Naive thymus-derived CD4-positive, alpha-beta T cell (primary cell): ENCODE results near the gene ACTR3C. TPM values are rescaled to one million over a fixed set of nuclear protein-coding genes. Genes with fewer than 3 reads are reported as not detected.

Source experiments
- ATAC-seq: fragments of 150-1000 bp; cut with Tn5 transposase; 2 replicates; pipeline ENCODE4 v1.10.0; 2021; ENCODE audit warnings: mild to moderate bottlenecking, moderate library complexity
- CTCF ChIA-PET: fragments of 350-600 bp; sonication (Branson Sonifier 250); formaldehyde crosslinking; loops from one replicate; lab custom pipeline; 2021; ENCODE audit warnings: antibody characterized with exemption; lab: Charles Lee
- POLR2A ChIA-PET: fragments of 350-600 bp; sonication (Branson Sonifier 250); formaldehyde crosslinking; loops from one replicate; lab custom pipeline; 2021; ENCODE audit warnings: antibody characterized with exemption, inconsistent platforms; lab: Charles Lee
- DNase-seq, 9 donors: peaks; one replicate each; pipeline versions ENCODE4 v3.0.0 to v3.0.0-alpha.2; 2020 to 2022; ENCODE audit warnings: mixed read lengths in 1 of 9
- H3K27ac ChIP-seq: one replicate; pipeline ENCODE4 v1.7.0; 2013; ENCODE audit warnings: mild to moderate bottlenecking, low read depth, low read length, moderate library complexity
- H3K27me3 ChIP-seq, 2 donors: one replicate each; pipeline ENCODE4 v1.7.0; 2013; ENCODE audit warnings: low read length in 2 of 2, mild to moderate bottlenecking in 2 of 2, moderate library complexity in 2 of 2; ENCODE audit not compliant: control insufficient read depth in 2 of 2, insufficient read depth in 2 of 2
- H3K36me3 ChIP-seq, 3 experiments: 1 replicate in 2 of 3; 2 replicates in 1 of 3; pipeline ENCODE4 v1.7.0; 2013; ENCODE audit warnings: low read length in 3 of 3, mild to moderate bottlenecking in 3 of 3, moderate library complexity in 1 of 3; ENCODE audit not compliant: insufficient read depth in 3 of 3, control insufficient read depth in 2 of 3
- H3K4me1 ChIP-seq, 2 donors: one replicate each; pipeline ENCODE4 v1.7.0; 2013; ENCODE audit warnings: low read length in 2 of 2, mild to moderate bottlenecking in 2 of 2, moderate library complexity in 1 of 2; ENCODE audit not compliant: control insufficient read depth in 2 of 2, insufficient read depth in 2 of 2
- H3K4me3 ChIP-seq: 2 replicates; pipeline ENCODE4 v1.7.0; 2013; ENCODE audit warnings: mild to moderate bottlenecking, low read length
- H3K9me3 ChIP-seq, 3 experiments: 1 replicate in 2 of 3; 2 replicates in 1 of 3; pipeline ENCODE4 v1.7.0; 2013; ENCODE audit warnings: low read length in 3 of 3; ENCODE audit not compliant: control insufficient read depth in 2 of 3
- H3K27ac Mint-ChIP-seq, 9 donors: one replicate each; pipeline ENCODE4 v1.8.0; 2020 to 2022; ENCODE audit warnings: mixed read lengths in 9 of 9, mild to moderate bottlenecking in 8 of 9, moderate library complexity in 5 of 9, inconsistent platforms in 2 of 9
- H3K27me3 Mint-ChIP-seq, 5 donors: one replicate each; pipeline ENCODE4 v1.8.0; 2021 to 2022; ENCODE audit warnings: mixed read lengths in 5 of 5, mild to moderate bottlenecking in 1 of 5
- H3K36me3 Mint-ChIP-seq, 5 donors: one replicate each; pipeline ENCODE4 v1.8.0; 2020 to 2022; ENCODE audit warnings: mixed read lengths in 5 of 5, mild to moderate bottlenecking in 3 of 5, inconsistent platforms in 1 of 5
- H3K4me1 Mint-ChIP-seq, 7 donors: one replicate each; pipeline ENCODE4 v1.8.0; 2020 to 2022; ENCODE audit warnings: mixed read lengths in 7 of 7, mild to moderate bottlenecking in 3 of 7, inconsistent platforms in 1 of 7
- H3K4me3 Mint-ChIP-seq, 10 donors: one replicate each; pipeline ENCODE4 v1.8.0; 2020 to 2022; ENCODE audit warnings: mild to moderate bottlenecking in 10 of 10, mixed read lengths in 10 of 10, moderate library complexity in 6 of 10, inconsistent platforms in 2 of 10
- H3K9me3 Mint-ChIP-seq, 11 donors: one replicate each; pipeline ENCODE4 v1.8.0; 2020 to 2022; ENCODE audit warnings: mixed read lengths in 11 of 11, mild to moderate bottlenecking in 4 of 11, inconsistent platforms in 1 of 11, moderate library complexity in 1 of 11
- intact Hi-C, 2 donors: fragments of 100-400 bp; cut with micrococcal nuclease; formaldehyde crosslinking; loops; one replicate each; pipeline ENCODE4 v1.15.1; 2023
- polyA plus RNA-seq, 2 donors: library from polyadenylated mRNA; unstranded; fragments of 300-500 nt; fragmentation: Illumina TruSeq; gene quantifications; one replicate each; pipeline ENCODE4 v1.2.3, GENCODE V29; 2021
- total RNA-seq, 6 experiments: library from RNA in 5 of 6; stranded (reverse) in 5 of 6; gene quantifications; 1 replicate in 5 of 6; 2 replicates in 1 of 6; pipeline ENCODE4 v1.2.3 and lab custom pipeline; 2021 to 2026

ACTR3C gene
- total and polyA plus RNA-seq, 7 experiments from 2014 or later, result 4.8 to 13.2 (median 8.5) TPM

GRCh38 chr7:150339409-150339809, 16.1 kb upstream of the ACTR3C start:
- H3K9me3 Mint-ChIP-seq, result peaks cover 0 to 15% (median 4%) of the 10 kb centered on the region in 11 donors
- CTCF ChIA-PET, result no interaction called here
- H3K4me3 Mint-ChIP-seq, result peak overlapping the region in 2 of 10 donors; percentile 7 to 40
- H3K27me3 Mint-ChIP-seq, result peaks cover 6 to 44% (median 24%) of the 10 kb centered on the region in 5 donors
- Histone ChIP-seq H3K36me3 (peaks cover 0 to 9% (median 0%) of the 10 kb centered on the region in 3 experiments), H3K4me3 (no peak overlapping the region), H3K9me3 (peaks cover 0 to 4% (median 0%) of the 10 kb centered on the region in 3 experiments), H3K27ac (no peak overlapping the region), H3K27me3 (no peaks in the 10 kb centered on the region), H3K4me1 (no peaks in the 10 kb centered on the region)
- no peak for DNase-seq
- intact Hi-C loops, result no loop called here
- POLR2A ChIA-PET, result no interaction called here
- H3K36me3 Mint-ChIP-seq, result peaks cover 4 to 17% (median 11%) of the 10 kb centered on the region in 5 donors
- peaks cover 0 to 12% (median 6%) of the 10 kb centered on the region in 7 donors for H3K4me1 Mint-ChIP-seq
- no peak overlapping the region for H3K27ac Mint-ChIP-seq
- ATAC-seq, result no peak

- H3K9me3 Mint-ChIP-seq, result peaks cover 0 to 7% (median 0%) of the 10 kb centered on the region in 11 donors
- Histone ChIP-seq H3K27me3 (no peaks in the 10 kb centered on the region), H3K4me3 (no peak overlapping the region), H3K4me1 (no peaks in the 10 kb centered on the region), H3K36me3 (peaks cover 0 to 9% (median 0%) of the 10 kb centered on the region in 3 experiments), H3K27ac (no peak overlapping the region), H3K9me3 (no peaks in the 10 kb centered on the region)
- no peak overlapping the region for H3K4me3 Mint-ChIP-seq
- no peak for ATAC-seq
- DNase-seq, result no peak
- ChIA-PET CTCF (interaction anchor here (2.5 kb wide), 1 partner anchor 18 kb away, joined by 5 read pairs; no protein-coding TSS in a partner anchor), POLR2A (no interaction called here)
- H3K4me1 Mint-ChIP-seq, result peaks cover 0 to 12% (median 6%) of the 10 kb centered on the region in 7 donors
- no peak overlapping the region for H3K27ac Mint-ChIP-seq
- intact Hi-C loops, result no loop called here
- peaks cover 1 to 17% (median 10%) of the 10 kb centered on the region in 5 donors for H3K36me3 Mint-ChIP-seq
- H3K27me3 Mint-ChIP-seq, result peaks cover 6 to 35% (median 17%) of the 10 kb centered on the region in 5 donors
Observed at GRCh38 chr7:150338166-150338829, 15.0 kb upstream of the ACTR3C start.

GRCh38 chr7:150337659-150338081, 14.3 kb upstream of the ACTR3C start:
- no peak for ATAC-seq
- H3K4me1 Mint-ChIP-seq, result peaks cover 0 to 12% (median 6%) of the 10 kb centered on the region in 7 donors
- intact Hi-C loops, result no loop called here
- H3K36me3 Mint-ChIP-seq, result peaks cover 0 to 17% (median 10%) of the 10 kb centered on the region in 5 donors
- Histone ChIP-seq H3K36me3 (peaks cover 0 to 9% (median 0%) of the 10 kb centered on the region in 3 experiments), H3K4me1 (no peaks in the 10 kb centered on the region), H3K27me3 (no peaks in the 10 kb centered on the region), H3K27ac (no peak overlapping the region), H3K9me3 (no peaks in the 10 kb centered on the region), H3K4me3 (no peak overlapping the region)
- no peak for DNase-seq
- ChIA-PET POLR2A (interaction anchor here (0.6 to 0.7 kb wide), 2 partner anchors 32 to 74 kb away, joined by 3 read pairs; no protein-coding TSS in a partner anchor), CTCF (interaction anchor here (2.5 kb wide), 1 partner anchor 18 kb away, joined by 5 read pairs; no protein-coding TSS in a partner anchor)
- no peak overlapping the region for H3K4me3 Mint-ChIP-seq
- no peak overlapping the region for H3K27ac Mint-ChIP-seq
- peaks cover 6 to 29% (median 13%) of the 10 kb centered on the region in 5 donors for H3K27me3 Mint-ChIP-seq
- H3K9me3 Mint-ChIP-seq, result peaks cover 0 to under 1% (median 0%) of the 10 kb centered on the region in 11 donors

DNA sequence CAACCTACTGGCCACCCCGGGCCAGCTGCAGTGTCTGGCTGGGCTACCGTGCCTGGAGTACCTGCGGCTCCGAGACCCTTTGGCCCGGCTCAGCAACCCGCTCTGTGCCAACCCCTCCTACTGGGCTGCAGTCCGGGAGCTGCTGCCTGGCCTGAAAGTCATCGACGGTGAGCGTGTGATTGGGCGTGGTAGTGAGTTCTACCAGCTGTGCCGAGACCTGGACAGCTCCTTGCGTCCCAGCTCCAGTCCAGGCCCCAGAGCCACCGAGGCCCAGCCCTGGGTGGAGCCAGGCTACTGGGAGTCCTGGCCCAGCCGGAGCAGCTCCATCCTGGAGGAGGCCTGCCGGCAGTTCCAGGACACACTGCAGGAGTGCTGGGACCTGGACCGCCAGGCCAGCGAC, 13.8 kb upstream of the ACTR3C start:
- Mint-ChIP-seq H3K4me1 (peaks cover 0 to 11% (median 6%) of the 10 kb centered on the region in 7 donors), H3K9me3 (no peaks in the 10 kb centered on the region), H3K27me3 (peaks cover 4 to 24% (median 13%) of the 10 kb centered on the region in 5 donors), H3K4me3 (no peak overlapping the region), H3K27ac (no peak overlapping the region), H3K36me3 (peaks cover 0 to 17% (median 9%) of the 10 kb centered on the region in 5 donors)
- POLR2A ChIA-PET, result interaction anchor here (0.6 to 0.7 kb wide), 2 partner anchors 32 to 75 kb away, joined by 3 read pairs; no protein-coding TSS in a partner anchor
- Histone ChIP-seq H3K27ac (no peak overlapping the region), H3K9me3 (no peaks in the 10 kb centered on the region), H3K27me3 (no peaks in the 10 kb centered on the region), H3K4me3 (no peak overlapping the region), H3K36me3 (peaks cover 0 to 9% (median 0%) of the 10 kb centered on the region in 3 experiments), H3K4me1 (no peaks in the 10 kb centered on the region)
- ATAC-seq (no peak), DNase-seq (no peak)
- CTCF ChIA-PET, result interaction anchor here (2.5 kb wide), 1 partner anchor 19 kb away, joined by 5 read pairs; no protein-coding TSS in a partner anchor
- intact Hi-C loops, result no loop called here

DNA sequence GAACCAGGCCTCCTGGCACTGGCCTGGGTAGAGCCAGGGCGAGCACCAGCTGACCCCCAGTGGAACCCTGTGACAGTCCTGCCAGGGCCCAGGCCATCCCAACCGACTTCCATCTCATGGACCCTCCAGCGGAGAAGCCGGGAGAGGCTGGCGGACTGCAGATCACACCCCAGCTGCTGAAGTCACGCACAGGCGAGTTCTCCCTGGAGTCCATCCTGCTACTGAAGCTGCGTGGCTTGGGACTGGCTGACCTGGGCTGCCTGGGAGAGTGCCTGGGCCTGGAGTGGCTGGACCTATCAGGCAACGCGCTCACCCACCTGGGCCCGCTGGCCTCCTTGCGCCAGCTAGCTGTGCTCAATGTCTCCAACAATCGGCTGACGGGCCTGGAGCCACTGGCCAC, 13.4 kb upstream of the ACTR3C start:
- CTCF ChIA-PET, result interaction anchor here (2.5 kb wide), 1 partner anchor 19 kb away, joined by 5 read pairs; no protein-coding TSS in a partner anchor
- Mint-ChIP-seq H3K27ac (no peak overlapping the region), H3K27me3 (peaks cover 0 to 20% (median 9%) of the 10 kb centered on the region in 5 donors), H3K9me3 (peaks cover 0 to 1% (median 0%) of the 10 kb centered on the region in 11 donors), H3K4me1 (peaks cover 0 to 8% (median 6%) of the 10 kb centered on the region in 7 donors), H3K36me3 (peaks cover 0 to 17% (median 6%) of the 10 kb centered on the region in 5 donors), H3K4me3 (no peak overlapping the region)
- POLR2A ChIA-PET, result no interaction called here
- intact Hi-C loops, result no loop called here
- Histone ChIP-seq H3K9me3 (no peaks in the 10 kb centered on the region), H3K27me3 (no peaks in the 10 kb centered on the region), H3K27ac (no peak overlapping the region), H3K36me3 (peaks cover 0 to 9% (median 0%) of the 10 kb centered on the region in 3 experiments), H3K4me1 (no peaks in the 10 kb centered on the region), H3K4me3 (no peak overlapping the region)
- ATAC-seq (no peak), DNase-seq (no peak)

DNA sequence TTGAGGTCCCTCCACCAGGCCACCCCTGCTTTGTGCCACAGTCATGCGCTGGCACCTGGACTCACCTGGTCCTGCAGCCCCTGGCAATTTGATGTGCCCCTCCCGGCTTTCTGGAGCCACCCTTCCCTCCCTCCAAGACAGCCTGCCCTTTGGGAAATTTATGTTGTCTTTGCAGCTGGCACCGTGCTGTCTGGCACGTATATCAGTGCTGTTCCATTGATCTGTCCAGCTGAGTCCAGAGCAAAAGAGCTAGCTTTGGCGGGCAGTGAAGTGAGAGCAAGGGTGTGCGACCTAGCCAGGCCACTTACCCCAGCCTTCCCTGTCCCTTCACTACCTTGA, 12.4 kb upstream of the ACTR3C start:
- Mint-ChIP-seq H3K9me3 (peaks cover 0 to 1% (median 0%) of the 10 kb centered on the region in 11 donors), H3K4me1 (peaks cover 0 to 6% (median 4%) of the 10 kb centered on the region in 7 donors), H3K36me3 (peaks cover 0 to 21% (median 6%) of the 10 kb centered on the region in 5 donors), H3K27ac (no peak overlapping the region), H3K4me3 (no peak overlapping the region), H3K27me3 (peaks cover 0 to 13% (median 8%) of the 10 kb centered on the region in 5 donors)
- ATAC-seq (no peak), DNase-seq (no peak)
- CTCF ChIA-PET, result interaction anchor here (2.5 kb wide), 1 partner anchor 20 kb away, joined by 5 read pairs; no protein-coding TSS in a partner anchor
- Histone ChIP-seq H3K4me3 (no peak overlapping the region), H3K27me3 (no peaks in the 10 kb centered on the region), H3K27ac (no peak overlapping the region), H3K36me3 (peaks cover 0 to 13% (median 0%) of the 10 kb centered on the region in 3 experiments), H3K4me1 (no peaks in the 10 kb centered on the region), H3K9me3 (no peaks in the 10 kb centered on the region)
- POLR2A ChIA-PET, result interaction anchor here (0.6 to 0.9 kb wide), 2 partner anchors 12 to 1061 kb away, joined by 3 read pairs; no protein-coding TSS in a partner anchor
- intact Hi-C loops, result no loop called here
